Hepatocyte (in vitro differentiated cells): ENCODE data around the gene UPF1. TPM values are rescaled to one million over a fixed set of nuclear protein-coding genes. Genes with fewer than 3 reads are reported as not detected.

ENCODE experiments used
- DNase-seq: peaks from one replicate; pipeline ENCODE4 v3.0.0-alpha.2; 2016; ENCODE audit warnings: low spot score
- H2AFZ ChIP-seq: fragments of 200-600 bp; sonication (generic); 2 replicates; pipeline ENCODE4 v1.6.0; 2016; ENCODE audit warnings: antibody characterized with exemption, mild to moderate bottlenecking
- H3K27ac ChIP-seq: fragments of 200-600 bp; sonication (generic); 2 replicates; pipeline ENCODE4 v1.5.1; 2016; ENCODE audit warnings: mild to moderate bottlenecking
- H3K27me3 ChIP-seq: fragments of 200-600 bp; sonication (generic); 2 replicates; pipeline ENCODE4 v1.6.1; 2016
- H3K36me3 ChIP-seq: fragments of 200-600 bp; sonication (generic); replicated peaks from 2 replicates; pipeline ENCODE4 v1.5.1; 2016; ENCODE audit warnings: low read depth; ENCODE audit not compliant: insufficient read depth
- H3K4me1 ChIP-seq: fragments of 200-600 bp; sonication (generic); 2 replicates; pipeline ENCODE4 v1.5.1; 2016; ENCODE audit warnings: mild to moderate bottlenecking, moderate library complexity; ENCODE audit not compliant: insufficient read depth
- H3K4me2 ChIP-seq: fragments of 200-600 bp; sonication (generic); 2 replicates; pipeline ENCODE4 v1.6.0; 2016
- H3K4me3 ChIP-seq: fragments of 200-600 bp; sonication (generic); 2 replicates; pipeline ENCODE4 v1.5.1; 2016; ENCODE audit warnings: mild to moderate bottlenecking
- H3K79me2 ChIP-seq: fragments of 200-600 bp; sonication (generic); 2 replicates; pipeline ENCODE4 v1.6.0; 2017; ENCODE audit warnings: mild to moderate bottlenecking
- H3K9me2 ChIP-seq: fragments of 200-600 bp; sonication (generic); replicated peaks from 2 replicates; pipeline ENCODE4 v1.6.0; 2017; ENCODE audit warnings: mild to moderate bottlenecking; ENCODE audit not compliant: insufficient read depth
- H3K9me3 ChIP-seq: fragments of 200-600 bp; sonication (generic); 2 replicates; pipeline ENCODE4 v1.5.1; 2016; ENCODE audit warnings: low read depth, mild to moderate bottlenecking
- H4K20me1 ChIP-seq: fragments of 200-600 bp; sonication (generic); 2 replicates; pipeline ENCODE4 v1.6.0; 2016; ENCODE audit warnings: mild to moderate bottlenecking; ENCODE audit not compliant: insufficient read depth, poor library complexity, severe bottlenecking
- EZH2 ChIP-seq: fragments of 200-600 bp; sonication (generic); IDR thresholded peaks from 2 replicates; pipeline ENCODE4 v1.6.1; 2016; ENCODE audit warnings: antibody characterized with exemption, mild to moderate bottlenecking, borderline replicate concordance
- EZH2phosphoT487 ChIP-seq: fragments of 200-600 bp; sonication (generic); IDR thresholded peaks from one replicate; pipeline ENCODE4 v1.6.1; 2018; ENCODE audit warnings: antibody characterized with exemption, mild to moderate bottlenecking, low read depth, moderate library complexity; ENCODE audit not compliant: unreplicated experiment, severe bottlenecking
- WGBS: methylation state at CpG from one replicate; pipeline ENCODE4 v1.1.6; 2016; ENCODE audit warnings: low lambda C conversion rate; ENCODE audit errors: missing lambda C conversion rate; 5-methylcytosine and 5-hydroxymethylcytosine counted together
- polyA plus RNA-seq: library from polyadenylated mRNA; unstranded; fragments of >200 nt; fragmentation: Nextera tagmentation; extraction: Ambion mirVana; gene quantifications from 2 replicates; pipeline ENCODE4 v1.2.1, GENCODE V29; 2016
- total RNA-seq: library from RNA; depleted of rRNA; stranded (reverse); fragments of >200 nt; gene quantifications from 2 replicates; pipeline ENCODE4 v1.2.3, GENCODE V29; 2014
- TF ChIP-seq, protein P1 (sequence below): fragments of 200-600 bp; sonication (generic); IDR thresholded peaks from 2 replicates; pipeline ENCODE4 v1.5.1; 2016; ENCODE audit warnings: antibody characterized with exemption, mild to moderate bottlenecking; ENCODE audit not compliant: poor library complexity

The UPF1 gene
- total and polyA plus RNA-seq, 2 experiments from 2014 or later, result 27.0 to 47.2 TPM

DNA sequence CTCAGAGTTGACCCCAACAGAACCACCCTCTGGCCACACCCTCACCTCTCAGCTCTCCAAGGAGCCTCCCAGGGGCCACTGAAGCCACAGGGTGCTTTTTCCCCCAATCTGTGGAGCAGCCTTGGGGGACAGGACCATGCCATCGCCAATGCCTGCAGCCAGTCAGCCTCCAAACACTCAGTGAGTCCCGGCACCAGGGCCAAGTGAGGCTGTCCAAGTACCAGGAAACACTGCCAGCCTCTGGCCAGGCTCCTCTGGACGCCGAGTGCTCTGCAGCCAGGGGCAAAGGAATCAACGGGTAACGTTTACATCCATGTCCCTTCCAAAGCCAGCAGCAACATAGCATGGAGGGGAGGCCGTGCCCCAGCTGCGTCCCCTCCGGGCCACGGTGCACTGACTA lies 31.1 kb upstream of the UPF1 start:
- H3K36me3 ChIP-seq, result no peaks in the 10 kb centered on the region
- H3K4me1 ChIP-seq, result peaks cover 10% of the 10 kb centered on the region
- no peaks in the 10 kb centered on the region for H3K9me3 ChIP-seq
- no peak overlapping the region for H3K4me2 ChIP-seq
- no peak overlapping the region for H2AFZ ChIP-seq
- peaks cover 3% of the 10 kb centered on the region for H3K27me3 ChIP-seq
- H3K27ac ChIP-seq, result no peak overlapping the region
- 81% methylated on average over 10 of the region's 10 CpGs for WGBS
- H4K20me1 ChIP-seq, result no peaks in the 10 kb centered on the region
- DNase-seq, result no peak
- no peaks in the 10 kb centered on the region for H3K79me2 ChIP-seq
- TF ChIP-seq EZH2 (no peak), EZH2phosphoT487 (no peak)
- TF ChIP-seq, protein P1, sequence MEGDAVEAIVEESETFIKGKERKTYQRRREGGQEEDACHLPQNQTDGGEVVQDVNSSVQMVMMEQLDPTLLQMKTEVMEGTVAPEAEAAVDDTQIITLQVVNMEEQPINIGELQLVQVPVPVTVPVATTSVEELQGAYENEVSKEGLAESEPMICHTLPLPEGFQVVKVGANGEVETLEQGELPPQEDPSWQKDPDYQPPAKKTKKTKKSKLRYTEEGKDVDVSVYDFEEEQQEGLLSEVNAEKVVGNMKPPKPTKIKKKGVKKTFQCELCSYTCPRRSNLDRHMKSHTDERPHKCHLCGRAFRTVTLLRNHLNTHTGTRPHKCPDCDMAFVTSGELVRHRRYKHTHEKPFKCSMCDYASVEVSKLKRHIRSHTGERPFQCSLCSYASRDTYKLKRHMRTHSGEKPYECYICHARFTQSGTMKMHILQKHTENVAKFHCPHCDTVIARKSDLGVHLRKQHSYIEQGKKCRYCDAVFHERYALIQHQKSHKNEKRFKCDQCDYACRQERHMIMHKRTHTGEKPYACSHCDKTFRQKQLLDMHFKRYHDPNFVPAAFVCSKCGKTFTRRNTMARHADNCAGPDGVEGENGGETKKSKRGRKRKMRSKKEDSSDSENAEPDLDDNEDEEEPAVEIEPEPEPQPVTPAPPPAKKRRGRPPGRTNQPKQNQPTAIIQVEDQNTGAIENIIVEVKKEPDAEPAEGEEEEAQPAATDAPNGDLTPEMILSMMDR, result no peak
- H3K9me2 ChIP-seq, result no peaks in the 10 kb centered on the region
- no peak overlapping the region for H3K4me3 ChIP-seq

GRCh38 chr19:18802354-18802753 lies 29.4 kb upstream of the UPF1 start:
- Histone ChIP-seq H3K79me2 (no peaks in the 10 kb centered on the region), H3K9me3 (no peaks in the 10 kb centered on the region), H3K4me1 (peaks cover 4% of the 10 kb centered on the region), H2AFZ (no peak overlapping the region), H4K20me1 (no peaks in the 10 kb centered on the region), H3K27me3 (peaks cover 3% of the 10 kb centered on the region), H3K9me2 (no peaks in the 10 kb centered on the region), H3K27ac (no peak overlapping the region), H3K4me3 (no peak overlapping the region), H3K36me3 (no peaks in the 10 kb centered on the region), H3K4me2 (no peak overlapping the region)
- 67% methylated on average over 11 of the region's 11 CpGs for WGBS
- DNase-seq, result peak; percentile 4
- TF ChIP-seq EZH2 (no peak), EZH2phosphoT487 (no peak)
- TF ChIP-seq, protein P1, result no peak

- TF ChIP-seq EZH2phosphoT487 (no peak), EZH2 (no peak)
- TF ChIP-seq, protein P1, result no peak
- H3K36me3 ChIP-seq, result no peaks in the 10 kb centered on the region
- no peaks in the 10 kb centered on the region for H3K9me3 ChIP-seq
- DNase-seq, result no peak
- WGBS, result 88% methylated on average over 5 of the region's 5 CpGs
- H4K20me1 ChIP-seq, result no peaks in the 10 kb centered on the region
- no peaks in the 10 kb centered on the region for H3K79me2 ChIP-seq
- H2AFZ ChIP-seq, result no peak overlapping the region
- H3K4me1 ChIP-seq, result peaks cover 8% of the 10 kb centered on the region
- no peaks in the 10 kb centered on the region for H3K9me2 ChIP-seq
- no peak overlapping the region for H3K4me3 ChIP-seq
- H3K4me2 ChIP-seq, result no peak overlapping the region
- no peak overlapping the region for H3K27ac ChIP-seq
- peaks cover 3% of the 10 kb centered on the region for H3K27me3 ChIP-seq
Observed at GRCh38 chr19:18803550-18804138, 28.1 kb upstream of the UPF1 start.

- TF ChIP-seq, protein P1, result no peak
- TF ChIP-seq EZH2phosphoT487 (no peak), EZH2 (no peak)
- H3K4me3 ChIP-seq, result no peak overlapping the region
- H4K20me1 ChIP-seq, result no peaks in the 10 kb centered on the region
- peaks cover 5% of the 10 kb centered on the region for H3K4me1 ChIP-seq
- H3K27ac ChIP-seq, result no peak overlapping the region
- H2AFZ ChIP-seq, result no peak overlapping the region
- no peaks in the 10 kb centered on the region for H3K9me2 ChIP-seq
- H3K4me2 ChIP-seq, result no peak overlapping the region
- H3K36me3 ChIP-seq, result no peaks in the 10 kb centered on the region
- DNase-seq, result no peak
- WGBS, result 96% methylated on average over 15 of the region's 15 CpGs
- H3K27me3 ChIP-seq, result peaks cover 3% of the 10 kb centered on the region
- no peaks in the 10 kb centered on the region for H3K79me2 ChIP-seq
- H3K9me3 ChIP-seq, result no peaks in the 10 kb centered on the region
Observed at GRCh38 chr19:18804139-18804601, 27.6 kb upstream of the UPF1 start.
